Astrocyte (in vitro differentiated cells and primary cell): Measurements from ENCODE around the gene CDK14. TPM values are rescaled to one million over a fixed set of nuclear protein-coding genes. Genes with fewer than 3 reads are reported as not detected.

Source experiments
- DNase-seq: peaks from one replicate; pipeline ENCODE4 v3.0.0-alpha.2; 2010; ENCODE audit warnings: low read depth
- FAIRE-seq: peaks from 2 replicates; lab custom pipeline; 2011; peaks lifted over from hg19 to GRCh38; lab: Jason Lieb, UNC
- H2AFZ ChIP-seq: 2 replicates; pipeline ENCODE4 v1.6.0; 2012; ENCODE audit warnings: low read depth, low read length, inconsistent platforms
- H3K27ac ChIP-seq: 2 replicates; pipeline ENCODE4 v1.5.1; 2011; ENCODE audit warnings: low read depth, low read length, inconsistent platforms
- H3K27me3 ChIP-seq: 2 replicates; pipeline ENCODE4 v1.6.0; 2011; ENCODE audit warnings: low read length, inconsistent platforms; ENCODE audit not compliant: insufficient read depth
- H3K36me3 ChIP-seq: 2 replicates; pipeline ENCODE4 v1.5.1; 2011; ENCODE audit warnings: low read length, inconsistent platforms; ENCODE audit not compliant: insufficient read depth
- H3K4me1 ChIP-seq: 2 replicates; pipeline ENCODE4 v1.5.1; 2011; ENCODE audit warnings: low read length, inconsistent platforms; ENCODE audit not compliant: insufficient read depth
- H3K4me2 ChIP-seq: 2 replicates; pipeline ENCODE4 v1.6.0; 2012; ENCODE audit warnings: low read length, inconsistent platforms
- H3K4me3 ChIP-seq: 2 replicates; pipeline ENCODE4 v1.5.1; 2011; ENCODE audit warnings: low read depth, mild to moderate bottlenecking, low read length, inconsistent platforms; ENCODE audit not compliant: insufficient read depth
- H3K79me2 ChIP-seq: 2 replicates; pipeline ENCODE4 v1.6.0; 2012; ENCODE audit warnings: mild to moderate bottlenecking, low read length, inconsistent platforms; ENCODE audit not compliant: insufficient read depth
- H3K9ac ChIP-seq: 2 replicates; pipeline ENCODE4 v1.6.0; 2012; ENCODE audit warnings: mild to moderate bottlenecking, low read length, inconsistent platforms
- H3K9me3 ChIP-seq: 2 replicates; pipeline ENCODE4 v1.5.1; 2012; ENCODE audit warnings: low read depth, mild to moderate bottlenecking, low read length, inconsistent platforms; ENCODE audit not compliant: insufficient read depth
- H4K20me1 ChIP-seq: 2 replicates; pipeline ENCODE4 v1.6.0; 2012; ENCODE audit warnings: low read length, inconsistent platforms; ENCODE audit not compliant: insufficient read depth
- H3K27ac Mint-ChIP-seq: one replicate; pipeline ENCODE4 v1.8.0; 2021; ENCODE audit warnings: mild to moderate bottlenecking, mixed read lengths; ENCODE audit not compliant: unreplicated experiment
- H3K27me3 Mint-ChIP-seq: one replicate; pipeline ENCODE4 v1.8.0; 2021; ENCODE audit warnings: low read depth, mixed read lengths; ENCODE audit not compliant: unreplicated experiment
- H3K36me3 Mint-ChIP-seq: one replicate; pipeline ENCODE4 v1.8.0; 2021; ENCODE audit warnings: low read depth, mixed read lengths; ENCODE audit not compliant: unreplicated experiment
- H3K4me1 Mint-ChIP-seq: one replicate; pipeline ENCODE4 v1.8.0; 2021; ENCODE audit warnings: low read depth, mixed read lengths; ENCODE audit not compliant: unreplicated experiment
- H3K4me3 Mint-ChIP-seq: one replicate; pipeline ENCODE4 v1.8.0; 2021; ENCODE audit warnings: mild to moderate bottlenecking, moderate library complexity, mixed read lengths; ENCODE audit not compliant: unreplicated experiment
- H3K9me3 Mint-ChIP-seq: one replicate; pipeline ENCODE4 v1.8.0; 2021; ENCODE audit warnings: mild to moderate bottlenecking, mixed read lengths; ENCODE audit not compliant: unreplicated experiment
- EZH2 ChIP-seq: IDR thresholded peaks from 2 replicates; pipeline ENCODE4 v1.6.1; 2012; ENCODE audit warnings: mild to moderate bottlenecking, low read length, inconsistent platforms; ENCODE audit not compliant: insufficient read depth
- total RNA-seq: library from RNA; stranded (reverse); gene quantifications from 2 replicates; pipeline ENCODE4 v1.2.1, GENCODE V29; 2021
- TF ChIP-seq, protein P1 (sequence below): IDR thresholded peaks from 2 replicates; pipeline ENCODE4 v1.5.1; 2011; ENCODE audit warnings: low read depth, mild to moderate bottlenecking, inconsistent platforms, low read length, moderate library complexity; ENCODE audit not compliant: insufficient read depth

The CDK14 gene
- total RNA-seq, 1 donor from 2014 or later = 30.2 TPM

DNA sequence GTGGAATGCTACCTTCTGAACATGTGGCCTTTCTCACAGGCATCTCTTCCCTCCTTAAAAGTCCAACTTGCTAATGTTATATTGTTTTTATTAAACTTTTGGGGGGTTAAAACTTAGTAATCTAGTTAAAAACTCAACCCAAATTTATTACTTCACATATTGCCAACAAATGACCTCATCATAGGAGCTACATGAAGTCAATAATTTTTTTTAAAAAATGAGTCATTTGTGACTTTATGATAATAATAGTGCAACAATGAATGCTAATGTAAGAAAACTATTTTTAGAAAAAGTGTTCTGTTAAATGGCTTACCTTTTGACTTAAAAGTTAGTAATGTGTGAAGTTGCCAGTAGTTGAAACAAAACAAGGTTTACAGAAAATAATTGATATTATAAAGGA lies 342.2 kb downstream of the CDK14 start:
- H3K36me3 ChIP-seq = no peaks in the 10 kb centered on the region
- H3K79me2 ChIP-seq = no peaks in the 10 kb centered on the region
- Mint-ChIP-seq H3K4me3 (no peak overlapping the region), H3K9me3 (no peaks in the 10 kb centered on the region), H3K4me1 (no peaks in the 10 kb centered on the region), H3K36me3 (no peaks in the 10 kb centered on the region), H3K27ac (no peak overlapping the region), H3K27me3 (no peaks in the 10 kb centered on the region)
- no peaks in the 10 kb centered on the region for H3K9me3 ChIP-seq
- TF ChIP-seq, protein P1, sequence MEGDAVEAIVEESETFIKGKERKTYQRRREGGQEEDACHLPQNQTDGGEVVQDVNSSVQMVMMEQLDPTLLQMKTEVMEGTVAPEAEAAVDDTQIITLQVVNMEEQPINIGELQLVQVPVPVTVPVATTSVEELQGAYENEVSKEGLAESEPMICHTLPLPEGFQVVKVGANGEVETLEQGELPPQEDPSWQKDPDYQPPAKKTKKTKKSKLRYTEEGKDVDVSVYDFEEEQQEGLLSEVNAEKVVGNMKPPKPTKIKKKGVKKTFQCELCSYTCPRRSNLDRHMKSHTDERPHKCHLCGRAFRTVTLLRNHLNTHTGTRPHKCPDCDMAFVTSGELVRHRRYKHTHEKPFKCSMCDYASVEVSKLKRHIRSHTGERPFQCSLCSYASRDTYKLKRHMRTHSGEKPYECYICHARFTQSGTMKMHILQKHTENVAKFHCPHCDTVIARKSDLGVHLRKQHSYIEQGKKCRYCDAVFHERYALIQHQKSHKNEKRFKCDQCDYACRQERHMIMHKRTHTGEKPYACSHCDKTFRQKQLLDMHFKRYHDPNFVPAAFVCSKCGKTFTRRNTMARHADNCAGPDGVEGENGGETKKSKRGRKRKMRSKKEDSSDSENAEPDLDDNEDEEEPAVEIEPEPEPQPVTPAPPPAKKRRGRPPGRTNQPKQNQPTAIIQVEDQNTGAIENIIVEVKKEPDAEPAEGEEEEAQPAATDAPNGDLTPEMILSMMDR = no peak
- no peak for TF ChIP-seq EZH2
- no peaks in the 10 kb centered on the region for H3K4me1 ChIP-seq
- peak; percentile 14 for DNase-seq
- H3K4me3 ChIP-seq = no peak overlapping the region
- no peak overlapping the region for H3K4me2 ChIP-seq
- no peak for FAIRE-seq
- no peaks in the 10 kb centered on the region for H4K20me1 ChIP-seq
- H3K27ac ChIP-seq = no peak overlapping the region
- H3K27me3 ChIP-seq = no peaks in the 10 kb centered on the region
- no peak overlapping the region for H3K9ac ChIP-seq
- no peak overlapping the region for H2AFZ ChIP-seq

DNA sequence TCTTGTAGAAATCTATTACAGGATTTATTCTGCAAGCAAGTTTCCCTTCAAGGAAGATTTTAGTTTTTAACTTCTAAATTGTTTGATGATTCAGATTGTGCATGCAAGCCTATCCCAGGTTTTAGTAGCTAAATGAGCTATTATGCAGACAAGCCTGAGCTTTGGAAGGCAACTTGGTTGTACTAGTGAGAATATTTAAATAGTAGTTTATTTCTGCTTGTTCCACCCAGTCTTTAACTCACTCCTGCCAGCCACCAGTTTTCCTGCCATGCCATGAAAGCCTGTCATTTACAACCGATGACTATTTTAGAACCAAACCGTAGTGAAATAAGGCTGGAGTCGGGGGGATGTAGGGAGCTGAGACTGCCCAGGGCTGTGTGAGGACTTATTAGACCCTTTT lies 343.5 kb downstream of the CDK14 start:
- Histone ChIP-seq H3K9me3 (no peaks in the 10 kb centered on the region), H3K4me1 (no peaks in the 10 kb centered on the region), H3K9ac (no peak overlapping the region), H3K36me3 (no peaks in the 10 kb centered on the region), H3K27me3 (no peaks in the 10 kb centered on the region), H3K27ac (no peak overlapping the region), H2AFZ (no peak overlapping the region), H3K4me2 (no peak overlapping the region), H4K20me1 (no peaks in the 10 kb centered on the region), H3K79me2 (no peaks in the 10 kb centered on the region), H3K4me3 (no peak overlapping the region)
- H3K4me3 Mint-ChIP-seq = no peak overlapping the region
- DNase-seq (no peak), FAIRE-seq (no peak)
- H3K27me3 Mint-ChIP-seq = no peaks in the 10 kb centered on the region
- no peaks in the 10 kb centered on the region for H3K4me1 Mint-ChIP-seq
- H3K36me3 Mint-ChIP-seq = peaks cover 6% of the 10 kb centered on the region
- H3K27ac Mint-ChIP-seq = no peak overlapping the region
- TF ChIP-seq EZH2 = no peak
- TF ChIP-seq, protein P1 = no peak
- no peaks in the 10 kb centered on the region for H3K9me3 Mint-ChIP-seq

DNA sequence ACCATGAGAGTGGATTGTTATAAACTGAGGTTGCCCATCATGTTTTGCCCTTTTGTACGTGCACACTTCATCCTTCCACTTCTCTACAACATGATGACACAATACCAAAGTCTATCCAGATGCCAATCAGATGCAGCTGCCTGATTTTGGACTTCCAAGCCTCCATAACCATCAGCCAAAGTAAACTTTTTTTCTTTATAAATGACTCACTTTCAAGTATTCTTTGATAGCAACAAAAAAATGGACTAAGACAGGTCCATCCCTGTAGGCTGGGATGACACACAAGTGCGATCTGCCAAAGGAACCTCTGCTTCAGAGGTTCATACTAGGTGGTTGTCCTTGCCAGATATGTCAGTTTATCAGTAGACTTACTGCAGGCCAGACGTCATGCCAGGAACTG lies 347.9 kb downstream of the CDK14 start:
- Histone ChIP-seq H3K27me3 (no peaks in the 10 kb centered on the region), H3K79me2 (no peaks in the 10 kb centered on the region), H3K9ac (no peak overlapping the region), H3K27ac (no peak overlapping the region), H3K4me3 (no peak overlapping the region), H3K36me3 (no peaks in the 10 kb centered on the region), H3K4me1 (no peaks in the 10 kb centered on the region), H2AFZ (no peak overlapping the region), H4K20me1 (no peaks in the 10 kb centered on the region), H3K4me2 (no peak overlapping the region), H3K9me3 (no peaks in the 10 kb centered on the region)
- H3K36me3 Mint-ChIP-seq = peaks cover 6% of the 10 kb centered on the region
- H3K4me3 Mint-ChIP-seq = no peak overlapping the region
- no peaks in the 10 kb centered on the region for H3K27me3 Mint-ChIP-seq
- DNase-seq = peak; percentile 39
- no peak for TF ChIP-seq EZH2
- TF ChIP-seq, protein P1 = no peak
- no peaks in the 10 kb centered on the region for H3K4me1 Mint-ChIP-seq
- no peak for FAIRE-seq
- no peaks in the 10 kb centered on the region for H3K9me3 Mint-ChIP-seq
- no peak overlapping the region for H3K27ac Mint-ChIP-seq
